HG02852 (cell line): ENCODE measurements around the gene FTCDNL1.
A peak's percentile ranks its signal among the peaks of the same experiment; 100 is the strongest.

ENCODE experiments used
- ATAC-seq: cut with Tn5 transposase; IDR thresholded peaks from one replicate; pipeline ENCODE4 v1.9.1; 2021; ENCODE audit warnings: mild to moderate bottlenecking, moderate library complexity; ENCODE audit not compliant: unreplicated experiment

FTCDNL1 gene

GRCh38 chr2:199743415-199744120 is 107.4 kb downstream of the FTCDNL1 start:
- ATAC-seq: no peak

DNA sequence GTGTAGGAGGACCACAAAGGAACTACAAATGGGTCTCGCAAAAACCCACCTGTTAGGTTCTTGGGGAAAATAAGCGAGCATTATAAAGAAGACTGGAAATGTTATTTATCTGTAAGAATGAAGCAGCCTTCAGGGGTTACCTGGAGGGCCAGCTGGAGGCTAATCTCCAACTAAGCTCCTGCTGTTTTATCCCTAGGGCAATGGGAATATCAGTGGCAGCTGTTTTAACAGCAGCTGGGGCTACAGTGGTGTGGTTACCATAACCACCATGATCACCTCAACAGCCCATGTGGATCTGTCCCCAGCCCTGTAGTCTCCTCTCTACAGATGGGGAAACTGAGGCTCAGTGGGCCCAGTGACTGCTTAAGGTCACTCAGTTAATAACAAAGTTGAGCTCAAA is 108.1 kb downstream of the FTCDNL1 start:
- ATAC-seq: no peak

DNA sequence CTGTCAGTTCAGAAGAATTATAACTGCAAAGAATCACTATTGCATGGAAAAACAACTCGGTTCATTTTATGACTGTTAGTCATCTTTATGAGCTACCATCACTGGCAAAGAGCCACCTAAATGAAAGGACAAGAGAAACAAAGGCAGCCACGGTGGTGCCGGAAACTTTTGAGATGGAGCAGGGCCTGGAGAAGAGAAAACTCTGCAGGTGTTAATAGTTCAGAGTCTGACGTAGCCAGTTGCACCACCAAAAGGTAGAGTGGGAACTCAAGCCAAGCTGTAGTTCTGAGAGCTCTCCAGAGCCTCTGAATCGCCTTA is 110.9 kb downstream of the FTCDNL1 start:
- no peak for ATAC-seq

GRCh38 chr2:199739413-199740110 is 111.4 kb downstream of the FTCDNL1 start:
- ATAC-seq: peak; percentile 74

- no peak for ATAC-seq
Observed at GRCh38 chr2:199738727-199739412, 112.1 kb downstream of the FTCDNL1 start.

GRCh38 chr2:199734651-199735050 is 116.3 kb downstream of the FTCDNL1 start:
- no peak for ATAC-seq

GRCh38 chr2:199734011-199734410 is 117.0 kb downstream of the FTCDNL1 start:
- no peak for ATAC-seq

DNA sequence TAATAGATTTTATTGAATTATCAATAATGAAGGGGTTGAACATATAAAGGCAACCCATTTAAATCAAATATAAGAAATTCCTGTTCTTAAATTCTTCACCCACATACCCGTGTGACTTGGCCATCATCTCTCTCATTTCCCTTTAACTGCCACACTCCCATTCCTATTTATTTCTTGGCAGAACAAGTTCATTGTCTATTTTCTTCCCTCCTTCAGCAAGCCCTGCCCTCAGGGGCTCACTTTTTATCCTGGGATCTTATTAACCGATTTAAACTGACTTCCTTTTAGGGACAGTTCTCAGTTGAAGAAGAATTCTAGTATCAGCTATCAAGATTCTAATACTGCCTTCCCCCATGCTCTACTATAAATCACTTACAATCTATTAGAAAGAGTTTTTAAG is 123.2 kb downstream of the FTCDNL1 start:
- no peak for ATAC-seq

GRCh38 chr2:199727306-199727705 is 123.7 kb downstream of the FTCDNL1 start:
- ATAC-seq: no peak

DNA sequence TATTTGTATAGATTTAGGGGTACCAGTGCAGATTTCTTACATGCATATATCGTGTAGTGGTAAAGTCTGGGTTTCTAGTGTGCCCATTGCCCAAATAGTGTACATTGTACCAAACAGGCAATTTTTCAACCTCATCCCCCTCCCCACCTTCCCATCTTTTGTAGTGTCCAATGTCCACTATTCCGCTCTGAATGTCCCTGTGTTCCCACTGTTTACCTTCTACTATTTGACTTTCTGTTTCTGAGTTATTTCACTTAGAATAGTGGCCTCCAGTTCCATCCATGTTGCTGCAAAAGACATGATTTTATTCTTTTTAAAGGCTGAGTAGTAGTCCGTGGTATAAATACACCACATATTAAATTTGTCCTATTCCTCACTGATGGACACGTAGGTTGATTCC is 132.9 kb downstream of the FTCDNL1 start:
- ATAC-seq: no peak

GRCh38 chr2:199717587-199717907 is 133.4 kb downstream of the FTCDNL1 start:
- no peak for ATAC-seq

- ATAC-seq: no peak
Observed at GRCh38 chr2:199716807-199717586, 134.0 kb downstream of the FTCDNL1 start.

DNA sequence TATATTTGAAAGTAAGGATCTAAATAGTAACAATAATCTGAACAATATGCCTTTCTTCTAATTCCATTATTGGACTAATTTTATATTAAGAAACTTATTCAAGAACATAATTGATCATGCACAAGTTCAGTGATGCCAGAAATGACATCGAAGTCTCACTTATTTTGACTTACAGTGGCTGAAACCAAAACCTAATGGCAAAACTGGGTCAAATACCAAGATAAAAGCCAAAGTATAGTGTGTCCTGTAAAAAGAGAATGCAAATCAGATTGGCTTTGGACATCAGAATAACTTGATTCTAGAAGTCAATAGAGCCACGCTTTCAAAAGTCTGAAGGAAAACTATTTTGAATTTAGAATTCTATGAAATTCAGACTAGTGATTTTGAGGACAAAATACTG is 137.2 kb downstream of the FTCDNL1 start:
- no peak for ATAC-seq

- no peak for ATAC-seq
Observed at GRCh38 chr2:199710551-199710950, 140.4 kb downstream of the FTCDNL1 start.
